ENCODE measurements around the gene GMCL2.

GMCL2 gene

DNA sequence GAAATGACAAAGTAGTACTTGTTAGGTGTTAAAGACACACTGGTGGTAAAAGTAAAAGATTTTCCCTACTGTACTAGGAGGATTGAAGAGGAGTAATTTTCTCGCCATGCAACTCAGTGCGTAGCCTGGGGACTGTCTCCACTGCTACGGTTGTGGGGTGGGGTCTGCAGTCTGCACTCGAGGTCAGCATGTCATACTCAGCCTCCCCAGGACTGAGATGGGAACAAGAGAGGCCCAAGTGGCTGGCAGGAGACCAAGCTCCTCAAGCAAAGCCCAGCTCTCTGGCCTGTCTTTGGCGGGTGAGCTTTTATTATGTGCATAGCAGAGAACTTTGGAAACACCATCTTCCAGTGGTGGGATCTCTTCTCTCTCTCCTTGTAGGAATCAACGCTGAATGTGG is 43.9 kb downstream of the GMCL2 start:
- no peak for DNase-seq (ENCODE audit: low spot score)

GRCh38 chr5:178142642-178143041 is 44.5 kb downstream of the GMCL2 start:
- no peak for DNase-seq (ENCODE audit: low spot score)

- no peak for DNase-seq (ENCODE audit: low spot score)
Observed at GRCh38 chr5:178141550-178141949, 45.6 kb downstream of the GMCL2 start.

GRCh38 chr5:178137991-178138390 is 49.2 kb downstream of the GMCL2 start:
- no peak for DNase-seq (ENCODE audit: low spot score)

DNA sequence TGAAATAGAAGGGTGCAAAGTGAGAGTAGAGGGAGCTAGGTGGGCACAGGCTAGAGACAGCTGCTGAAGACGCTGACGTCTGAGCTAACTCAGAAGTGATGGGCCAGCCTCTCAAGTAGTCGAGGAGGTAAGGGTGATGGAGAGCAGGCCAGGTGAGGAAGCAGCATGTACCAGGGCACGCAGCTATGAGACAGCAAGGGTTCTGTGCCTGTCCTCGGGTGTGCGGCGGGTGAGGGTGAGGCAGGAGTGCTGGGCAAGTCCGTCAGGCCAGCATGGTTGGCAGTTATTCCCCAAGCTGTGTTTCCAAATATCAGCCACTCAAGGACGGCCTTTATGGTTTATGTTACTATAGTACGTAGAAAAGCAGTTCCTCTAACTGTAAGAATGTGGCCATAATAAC is 50.2 kb downstream of the GMCL2 start:
- no peak for DNase-seq (ENCODE audit: low spot score)

Data from COLO829 (cell line).